Kidney epithelial cell (primary cell): ENCODE results near the gene EHD2. TPM values are rescaled to one million over a fixed set of nuclear protein-coding genes. Genes with fewer than 3 reads are reported as not detected.

Experiments used
- DNase-seq: peaks from one replicate; pipeline ENCODE4 v3.0.0-alpha.2; 2010; ENCODE audit warnings: low read depth
- H3K27me3 ChIP-seq: 2 replicates; pipeline ENCODE4 v1.6.0; 2011; ENCODE audit warnings: low read length; ENCODE audit not compliant: control insufficient read depth, insufficient read depth
- H3K36me3 ChIP-seq: 2 replicates; pipeline ENCODE4 v1.5.1; 2011; ENCODE audit warnings: low read length; ENCODE audit not compliant: control insufficient read depth, insufficient read depth
- H3K4me3 ChIP-seq: 2 replicates; pipeline ENCODE4 v1.5.1; 2011; ENCODE audit warnings: low read depth, mild to moderate bottlenecking, control low read depth, low read length
- CTCF ChIP-seq: IDR thresholded peaks from 2 replicates; pipeline ENCODE4 v1.5.1; 2011; ENCODE audit warnings: mild to moderate bottlenecking, moderate library complexity, low read length, control low read depth, inconsistent platforms; ENCODE audit not compliant: insufficient read depth, poor library complexity, severe bottlenecking
- total RNA-seq: library from RNA; depleted of rRNA; stranded (reverse); fragments of >200 nt; gene quantifications from 2 replicates; pipeline ENCODE4 v1.2.3, GENCODE V29; 2015

EHD2 gene
- total RNA-seq, 1 donor from 2014 or later = 32.5 TPM

DNA sequence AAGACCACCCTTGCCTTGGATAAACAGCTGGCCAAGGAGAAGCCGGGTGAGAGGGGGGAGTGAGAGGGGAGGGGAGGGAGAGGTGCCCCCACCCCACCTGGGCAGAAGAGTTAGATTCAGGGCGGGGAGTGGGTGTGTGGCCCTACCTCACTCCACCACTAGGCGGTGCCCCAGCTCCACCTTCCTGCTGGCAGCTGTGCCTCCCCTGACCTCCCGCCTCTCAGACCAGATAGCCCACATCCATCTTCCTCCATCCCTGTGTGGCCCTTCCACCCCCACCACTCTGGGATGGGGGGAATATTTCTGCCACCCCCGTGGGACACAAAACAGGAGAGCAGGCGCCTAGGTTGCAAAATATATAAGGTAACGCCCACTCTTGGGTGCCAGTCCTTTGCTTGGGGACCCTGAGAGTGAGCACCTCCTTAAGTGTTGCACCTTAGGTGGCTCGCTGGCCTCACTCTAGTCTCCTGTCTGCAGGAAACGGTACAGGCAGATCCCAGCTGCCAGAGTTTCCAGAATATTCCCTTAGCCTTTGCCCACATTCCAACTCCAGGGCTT lies 13.8 kb upstream of the EHD2 start:
- peak; percentile 84 for TF ChIP-seq CTCF
- Histone ChIP-seq H3K36me3 (peaks cover 5% of the 10 kb centered on the region), H3K4me3 (no peak overlapping the region), H3K27me3 (no peaks in the 10 kb centered on the region)
- no peak for DNase-seq

DNA sequence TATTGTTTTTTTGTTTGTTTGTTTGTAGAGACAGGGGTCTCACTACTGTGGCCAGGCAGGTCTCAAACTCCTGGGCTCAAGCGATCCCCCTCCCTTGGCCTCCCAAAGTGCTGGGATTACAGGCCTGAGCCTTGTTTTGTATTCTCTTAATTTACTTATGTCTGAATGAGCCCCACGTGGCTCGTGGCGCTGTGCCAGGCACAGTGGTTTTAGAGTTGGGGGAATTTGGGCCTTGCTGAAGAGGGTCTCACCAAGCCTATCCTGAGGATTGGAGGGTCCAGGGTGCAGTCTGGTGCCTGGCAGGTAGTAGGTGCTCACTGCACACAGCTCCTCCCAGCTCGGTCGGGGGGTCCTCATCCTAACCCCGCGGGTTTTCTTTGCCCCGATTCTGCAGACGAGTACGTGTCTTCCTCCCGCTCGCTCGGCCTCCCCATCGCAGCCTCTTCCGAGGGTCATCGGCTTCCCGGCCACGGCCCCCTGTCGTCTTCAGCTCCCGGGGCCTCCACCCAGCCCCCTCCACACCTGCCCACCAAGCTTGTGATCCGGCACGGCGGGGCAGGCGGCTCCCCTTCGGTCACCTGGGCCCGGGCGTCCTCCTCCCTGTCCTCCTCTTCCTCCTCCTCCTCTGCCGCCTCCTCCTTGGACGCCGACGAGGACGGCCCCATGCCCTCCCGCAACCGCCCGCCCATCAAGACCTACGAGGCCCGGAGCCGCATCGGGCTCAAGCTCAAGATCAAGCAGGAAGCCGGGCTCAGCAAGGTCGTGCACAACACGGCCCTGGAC lies 12.1 kb upstream of the EHD2 start:
- Histone ChIP-seq H3K27me3 (no peaks in the 10 kb centered on the region), H3K36me3 (peaks cover 5% of the 10 kb centered on the region), H3K4me3 (no peak overlapping the region)
- TF ChIP-seq CTCF = no peak
- no peak for DNase-seq

GRCh38 chr19:47701717-47702552 lies 11.3 kb upstream of the EHD2 start:
- Histone ChIP-seq H3K4me3 (no peak overlapping the region), H3K27me3 (no peaks in the 10 kb centered on the region), H3K36me3 (peaks cover 5% of the 10 kb centered on the region)
- no peak for DNase-seq
- TF ChIP-seq CTCF = no peak

DNA sequence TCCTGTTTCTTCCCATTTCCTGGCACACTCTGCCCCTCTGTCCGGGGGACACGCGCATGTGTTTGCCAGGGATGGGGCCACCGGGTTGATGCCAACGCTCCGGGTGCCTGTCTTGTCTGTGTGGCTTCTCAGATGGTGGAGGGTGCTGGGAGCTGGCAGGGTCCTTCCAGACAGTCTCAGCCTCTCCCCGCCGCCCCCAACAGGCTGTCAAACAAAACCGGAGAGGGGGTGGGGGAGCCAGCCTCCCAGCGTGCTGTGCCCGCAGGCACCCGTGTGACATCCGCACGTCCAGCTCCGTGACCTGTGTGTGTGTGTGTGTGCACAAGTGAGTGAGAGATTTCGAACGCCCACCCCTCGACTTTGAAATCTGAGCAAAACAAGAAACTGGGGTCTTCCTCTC lies 10.6 kb upstream of the EHD2 start:
- H3K36me3 ChIP-seq = peaks cover 5% of the 10 kb centered on the region

DNA sequence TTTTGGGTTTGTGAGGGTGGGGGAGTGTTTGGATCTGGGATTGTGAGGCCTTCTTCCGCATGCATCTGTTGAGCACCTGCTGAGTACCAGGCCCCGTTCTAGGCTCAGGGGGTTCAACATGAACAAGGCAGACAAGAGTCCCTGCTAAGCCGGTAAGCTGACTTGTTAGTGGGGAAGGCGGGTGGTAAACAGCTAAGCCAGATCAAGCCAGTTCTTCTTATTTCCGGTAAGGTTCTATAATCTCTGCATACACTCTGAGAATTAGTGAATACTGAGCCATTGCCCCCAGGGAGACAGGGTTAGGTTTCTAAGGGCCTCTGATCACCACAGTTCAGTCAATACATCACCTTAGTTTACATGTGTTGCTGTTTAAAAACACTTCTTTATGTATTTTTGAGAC lies 9.9 kb upstream of the EHD2 start:
- H3K36me3 ChIP-seq = peaks cover 5% of the 10 kb centered on the region
- no peak for DNase-seq
- peaks cover 2% of the 10 kb centered on the region for H3K27me3 ChIP-seq
- H3K4me3 ChIP-seq = no peak overlapping the region
- no peak for TF ChIP-seq CTCF

More for the DNA sequence above, 10.6 kb upstream of the EHD2 start:
- DNase-seq = no peak
- Histone ChIP-seq H3K27me3 (peaks cover 2% of the 10 kb centered on the region), H3K4me3 (no peak overlapping the region)
- no peak for TF ChIP-seq CTCF
